CD4-positive, alpha-beta T cell treated with Interleukin-10 for 1 hour (primary cell): ENCODE results near the gene SPTSSA.
"Not testable (repeated sequence)": the region's sequence is repeated elsewhere in the genome, so short reads cannot be mapped to it uniquely, and the experiment has no call there.

ENCODE experiments used
- DNase-seq: peaks from one replicate; pipeline ENCODE4 v3.0.0-alpha.2; 2020

The SPTSSA gene

DNA sequence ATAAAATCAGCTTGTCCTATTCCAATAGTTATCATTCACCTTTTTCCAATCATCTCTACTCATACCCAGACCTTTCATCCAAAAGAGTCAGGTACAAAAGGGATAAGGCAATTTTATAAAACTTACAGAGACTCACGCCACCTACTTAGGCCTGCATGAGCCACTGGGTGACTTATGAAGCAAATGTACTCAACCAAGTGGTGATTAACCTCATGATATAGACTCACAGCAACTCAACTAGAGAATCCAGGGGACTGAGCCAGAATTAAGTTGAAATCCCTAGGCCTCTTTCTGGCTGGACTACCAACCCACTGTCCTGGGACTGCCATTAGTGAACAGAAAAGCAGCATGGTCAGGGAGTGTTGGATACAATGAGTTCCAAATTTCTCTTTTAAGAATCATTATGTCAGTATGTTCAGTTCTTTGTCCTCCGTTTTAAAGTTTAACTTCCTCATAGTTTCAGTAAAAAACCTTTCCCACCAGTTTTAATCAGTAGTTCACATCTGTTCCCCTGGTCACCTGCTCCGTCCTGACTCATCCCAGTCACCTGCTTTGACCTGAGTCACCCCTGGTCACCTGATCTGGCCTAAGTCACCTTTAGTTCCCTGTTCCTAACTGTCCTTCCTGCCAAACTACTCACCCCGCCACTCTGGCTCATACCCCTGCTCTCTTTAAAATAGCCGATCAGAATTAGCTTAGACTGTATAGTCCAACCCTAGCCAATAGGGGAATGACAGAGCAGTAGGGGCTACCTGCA lies 36.8 kb downstream of the SPTSSA start:
- DNase-seq: no peak

DNA sequence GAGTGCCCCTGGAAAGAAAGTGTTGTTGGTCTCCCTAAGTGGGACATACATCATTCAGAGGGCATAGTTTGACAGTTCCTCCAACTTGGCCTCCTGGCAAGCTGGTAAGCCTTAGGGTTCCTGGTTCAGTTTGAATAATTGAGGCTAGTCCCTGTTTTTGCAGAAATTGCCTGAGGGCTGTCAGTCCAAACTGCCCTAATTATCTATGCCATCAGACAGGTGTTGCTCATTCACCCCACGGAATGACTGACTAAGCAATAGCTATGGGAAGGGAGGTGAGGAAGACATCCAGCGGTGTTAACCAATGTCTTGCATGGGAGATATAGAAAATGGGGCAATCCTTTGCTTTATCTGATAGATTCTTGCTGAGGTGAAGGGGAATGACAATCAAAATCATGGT lies 37.6 kb downstream of the SPTSSA start:
- no peak for DNase-seq

DNA sequence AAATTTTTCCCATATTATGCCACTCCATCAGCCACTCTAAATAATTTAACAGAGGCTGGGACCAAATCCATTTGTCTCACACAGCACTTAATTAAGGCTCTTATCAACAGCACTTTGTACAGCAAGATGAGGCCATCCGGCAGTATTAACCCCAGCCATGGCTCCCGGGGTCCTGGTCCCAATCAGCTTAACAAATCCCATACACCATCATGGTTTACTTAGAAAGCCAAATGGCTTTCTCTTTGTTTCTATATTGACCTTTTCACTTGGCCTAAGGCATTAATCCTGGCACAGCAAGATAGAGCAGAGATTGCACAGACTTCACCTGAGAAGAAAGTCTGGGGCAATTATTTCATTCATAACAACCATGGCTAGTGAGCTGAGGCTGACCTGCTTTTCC lies 38.6 kb downstream of the SPTSSA start:
- no peak for DNase-seq

DNA sequence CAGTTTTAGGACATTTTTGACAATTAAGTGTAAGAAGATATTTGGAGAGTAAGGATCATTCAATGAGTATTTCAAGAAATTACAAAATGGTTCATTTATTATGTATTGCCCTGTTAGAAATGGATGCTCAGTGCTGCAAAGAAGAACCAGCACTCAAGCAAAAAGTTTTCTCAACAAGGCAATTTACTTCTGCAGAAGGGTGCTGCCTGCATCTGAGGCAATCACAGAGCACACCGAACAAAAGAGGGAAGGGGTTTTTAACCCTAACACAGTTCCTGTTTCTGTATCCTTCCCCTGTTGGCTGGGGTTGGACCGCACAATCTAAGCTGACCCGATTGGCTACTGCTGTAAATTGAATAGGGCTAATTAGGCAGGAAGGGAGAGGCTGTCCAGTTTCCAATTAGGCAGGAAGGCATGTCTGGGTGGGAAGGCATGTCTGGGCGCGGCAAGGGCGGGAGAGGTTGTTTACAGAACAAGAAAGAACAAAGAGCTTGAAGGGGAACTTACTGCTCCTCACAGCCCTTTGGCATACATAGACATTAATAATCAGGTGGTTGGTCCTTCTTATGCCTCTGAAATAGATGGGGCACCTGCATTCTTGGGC lies 41.4 kb downstream of the SPTSSA start:
- DNase-seq: no peak

DNA sequence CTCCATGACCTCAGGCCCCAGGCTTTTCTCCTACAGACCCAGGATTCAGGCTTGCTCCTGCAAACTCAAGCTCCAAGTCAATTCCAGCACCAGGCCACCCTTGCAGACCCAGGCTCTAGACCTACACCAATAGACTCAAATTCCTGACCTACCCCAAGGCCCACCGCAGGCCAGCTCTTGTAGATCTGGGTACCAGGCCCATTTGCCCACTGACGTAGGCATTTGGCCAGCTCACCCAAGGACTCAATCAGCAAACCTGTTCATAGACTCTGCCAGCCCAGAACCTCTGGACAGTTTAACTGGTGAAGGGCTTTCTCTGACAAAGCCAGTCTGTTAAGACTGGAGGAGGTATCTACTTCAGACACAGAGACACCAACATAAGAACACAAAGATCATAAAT lies 52.3 kb downstream of the SPTSSA start:
- DNase-seq: no peak

DNA sequence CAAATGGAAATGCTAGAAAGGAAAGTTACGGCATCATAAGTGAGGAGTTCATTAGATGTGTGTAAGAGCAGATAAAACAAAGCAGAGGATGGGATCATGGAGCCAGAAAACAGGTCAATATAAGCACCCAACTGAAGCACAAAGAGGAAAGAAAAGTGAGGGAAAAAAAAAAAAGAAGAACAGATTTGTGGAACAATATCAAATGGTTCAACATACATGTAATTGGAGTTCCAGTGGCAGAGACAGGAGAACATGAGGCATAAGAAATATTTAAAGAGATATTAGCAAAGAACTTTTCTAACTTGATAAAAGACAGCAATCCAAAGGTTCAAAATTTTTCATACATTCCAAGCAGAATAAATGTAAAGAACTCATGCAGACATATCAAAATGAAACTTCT lies 54.1 kb downstream of the SPTSSA start:
- no peak for DNase-seq

DNA sequence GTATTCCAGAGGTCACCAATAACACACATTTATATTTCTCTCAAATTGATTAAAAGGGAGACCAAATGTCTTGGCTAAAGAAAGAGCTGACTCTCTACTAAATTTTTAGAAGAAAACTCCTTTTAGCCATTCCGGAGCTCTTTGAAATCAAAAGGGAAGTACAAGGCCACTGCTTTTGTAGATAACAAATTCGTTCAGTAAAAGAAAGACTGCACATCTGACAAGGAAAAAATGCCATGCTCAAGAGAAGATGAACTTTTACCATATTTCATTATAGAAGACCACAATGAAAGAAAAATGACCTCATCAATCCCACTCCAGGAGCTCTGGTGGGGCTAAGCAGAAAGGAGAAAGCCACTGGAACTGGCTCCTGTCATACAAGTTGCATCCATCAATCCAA lies 57.6 kb downstream of the SPTSSA start:
- DNase-seq: no peak

DNA sequence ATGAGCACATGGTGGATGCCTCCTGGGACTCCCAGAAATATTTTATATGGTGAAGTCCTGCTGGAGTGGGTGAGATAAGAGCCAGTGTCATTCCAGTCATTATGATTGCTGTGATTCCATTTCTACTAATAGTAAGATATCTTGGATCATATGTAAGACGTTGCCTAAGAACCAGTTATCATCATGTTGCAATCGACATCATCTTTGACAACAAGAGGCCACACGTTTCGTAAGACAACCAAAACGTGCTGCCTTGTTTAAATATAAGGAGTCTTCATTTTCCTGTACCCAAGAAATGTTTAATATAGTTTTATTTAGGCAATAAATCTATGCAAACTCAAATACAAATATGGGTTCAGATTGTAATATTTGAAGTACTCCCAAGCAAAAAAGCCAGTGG lies 58.4 kb downstream of the SPTSSA start:
- DNase-seq: no peak

DNA sequence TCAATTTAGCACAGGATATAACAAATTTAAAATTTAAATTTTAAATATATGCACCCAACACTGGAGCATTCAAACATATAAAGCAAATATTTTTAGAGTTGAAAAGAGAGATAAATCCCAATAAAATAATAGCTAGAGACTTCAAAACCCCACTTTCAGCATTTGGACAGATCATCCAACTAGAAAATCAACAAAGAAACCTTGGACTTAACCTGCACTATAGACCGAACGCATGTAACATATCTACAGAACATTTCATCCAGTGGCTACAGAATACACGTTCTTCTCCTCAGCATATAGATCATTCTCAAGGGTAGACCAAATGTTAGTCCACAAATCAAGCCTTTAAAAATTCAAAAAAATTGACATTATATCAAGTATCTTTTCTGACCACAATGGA lies 64.0 kb downstream of the SPTSSA start:
- no peak for DNase-seq

DNA sequence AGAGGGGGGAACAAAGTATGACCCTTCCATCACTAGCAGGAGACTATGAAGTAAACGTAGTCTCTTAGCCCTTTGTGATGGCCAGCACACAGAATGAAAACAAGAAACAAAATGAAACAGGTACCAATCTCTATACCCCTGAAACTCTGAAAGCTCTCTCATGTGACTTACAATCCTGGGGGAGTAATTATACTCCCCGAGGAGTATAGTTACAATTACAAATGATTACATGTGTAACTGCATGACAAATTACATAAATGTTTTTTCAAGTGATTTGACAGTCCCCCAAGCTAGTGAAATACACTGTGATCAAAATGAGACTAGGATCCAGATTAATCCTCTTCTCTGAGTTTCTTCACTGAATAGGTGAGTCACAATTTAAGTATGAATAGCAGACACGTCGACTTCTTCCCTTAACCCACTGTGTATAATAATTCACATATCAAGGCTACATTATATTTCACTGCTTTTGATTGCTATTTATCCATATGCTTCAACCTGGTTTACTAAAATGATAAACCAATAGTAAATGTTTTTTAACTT lies 74.0 kb downstream of the SPTSSA start:
- no peak for DNase-seq

DNA sequence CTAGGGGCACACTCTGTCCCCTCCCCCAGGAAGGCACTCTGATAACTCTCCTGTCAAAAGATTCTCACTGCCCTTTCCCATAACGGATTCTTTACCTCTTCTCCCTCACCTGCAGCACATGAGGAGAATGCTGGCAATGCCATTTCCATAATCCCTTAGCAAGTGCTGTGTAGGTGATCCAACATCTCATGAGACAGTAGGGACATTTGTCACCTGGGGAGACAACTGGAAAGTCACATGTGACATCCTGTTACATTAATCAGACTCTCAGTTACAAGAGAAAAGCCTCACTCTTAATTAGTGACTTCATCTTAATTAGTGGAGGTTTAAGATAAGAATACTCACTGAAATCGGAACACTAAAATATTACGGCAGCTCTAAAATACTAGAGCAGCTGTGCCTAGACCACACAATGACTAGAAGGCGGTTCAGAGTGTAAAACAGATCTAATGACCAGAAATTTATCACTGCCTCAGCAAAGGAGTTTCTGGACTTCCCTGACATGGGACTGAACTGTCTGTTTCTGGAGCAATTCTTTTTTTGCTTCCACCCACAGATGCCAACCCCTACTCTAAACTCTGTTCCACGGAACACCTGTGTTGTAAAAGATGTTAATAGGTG lies 75.1 kb downstream of the SPTSSA start:
- no peak for DNase-seq

DNA sequence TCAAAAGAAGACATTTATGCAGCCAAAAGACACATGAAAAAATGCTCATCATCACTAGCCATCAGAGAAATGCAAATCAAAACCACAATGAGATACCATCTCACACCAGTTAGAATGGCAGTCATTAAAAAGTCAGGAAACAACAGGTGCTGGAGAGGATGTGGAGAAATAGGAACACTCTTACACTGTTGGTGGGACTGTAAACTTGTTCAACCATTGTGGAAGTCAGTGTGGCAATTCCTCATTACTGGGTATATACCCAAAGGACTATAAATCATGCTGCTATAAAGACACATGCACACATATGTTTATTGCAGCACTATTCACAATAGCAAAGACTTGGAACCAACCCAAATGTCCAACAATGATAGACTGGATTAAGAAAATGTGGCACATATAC lies 76.2 kb downstream of the SPTSSA start:
- not testable (repeated sequence) for DNase-seq

DNA sequence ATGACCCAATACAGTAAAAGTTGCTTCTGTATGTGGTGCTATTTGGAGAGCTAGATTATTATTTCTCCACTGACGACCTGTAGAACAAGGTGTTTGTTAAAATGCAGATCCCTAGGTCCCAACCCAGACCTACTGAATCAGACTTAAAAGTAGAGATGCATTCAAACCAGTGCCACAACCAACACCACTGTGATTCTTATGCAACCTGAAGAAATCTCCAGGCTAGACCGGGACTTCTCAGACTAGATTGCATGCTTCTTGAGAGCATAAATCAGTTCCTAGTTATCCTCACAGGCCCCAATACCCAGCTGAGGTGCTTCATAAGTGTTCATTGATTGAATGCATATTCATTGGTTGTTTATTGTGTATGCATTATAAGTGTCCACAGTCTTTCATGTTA lies 78.2 kb downstream of the SPTSSA start:
- DNase-seq: no peak
